ENCODE data around the gene GALNT17. TPM values are rescaled to one million over a fixed set of nuclear protein-coding genes. Genes with fewer than 3 reads are reported as not detected.
"Not testable (repeated sequence)": the region's sequence is repeated elsewhere in the genome, so short reads cannot be mapped to it uniquely, and the experiment has no call there.

The GALNT17 gene
- total RNA-seq, 2 donors from 2014 or later = 46.7 to 58.1 TPM

DNA sequence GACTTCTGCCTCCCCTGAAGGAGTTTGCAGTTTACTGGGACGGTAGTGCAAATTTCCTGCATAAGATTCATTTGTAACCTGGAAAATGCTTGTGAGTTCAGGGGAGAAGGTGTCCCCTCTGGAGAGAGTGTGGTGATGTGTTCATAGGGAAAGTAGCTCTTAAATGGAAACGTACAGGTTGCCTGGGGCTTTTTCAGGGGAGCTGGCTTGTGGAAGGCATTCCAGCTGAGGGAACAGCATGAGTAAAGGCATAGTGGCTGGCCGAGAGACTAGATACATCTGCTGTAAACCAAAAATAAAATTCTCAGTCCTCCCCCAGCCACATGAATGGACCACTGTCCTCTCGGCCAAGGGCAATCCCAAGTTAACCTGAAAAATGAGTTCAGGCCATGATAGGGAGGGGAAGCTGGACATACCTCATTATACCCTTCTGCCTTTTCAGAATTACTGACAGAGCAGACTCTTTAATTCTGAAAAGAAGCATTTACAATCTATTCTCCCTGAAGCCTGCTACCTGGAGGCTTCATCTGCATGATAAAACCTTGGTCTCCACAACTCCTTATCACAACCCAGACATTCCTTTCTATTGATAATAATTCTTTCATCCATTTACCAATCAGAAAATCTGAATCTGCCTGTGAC, 123.7 kb downstream of the GALNT17 start:
- 87% methylated on average over 4 of the region's 4 CpGs for WGBS
- no peaks in the 10 kb centered on the region for H3K4me1 ChIP-seq (replicated peaks)
- intact Hi-C loops (cut with DNase I) = no loop called here
- no peaks in the 10 kb centered on the region for H3K36me3 ChIP-seq
- no peak overlapping the region for H3K27ac ChIP-seq
- DNase-seq (ENCODE audit: low spot score) = no peak
- H3K27me3 ChIP-seq (replicated peaks; ENCODE audit: insufficient read depth) = no peaks in the 10 kb centered on the region
- no peak overlapping the region for H3K4me3 ChIP-seq
- H3K9me3 ChIP-seq = no peaks in the 10 kb centered on the region
- TF ChIP-seq POLR2A (IDR thresholded peaks at IDR 0.05) (no peak), POLR2AphosphoS5 (IDR thresholded peaks at IDR 0.05) (no peak)
- TF ChIP-seq, protein P1, sequence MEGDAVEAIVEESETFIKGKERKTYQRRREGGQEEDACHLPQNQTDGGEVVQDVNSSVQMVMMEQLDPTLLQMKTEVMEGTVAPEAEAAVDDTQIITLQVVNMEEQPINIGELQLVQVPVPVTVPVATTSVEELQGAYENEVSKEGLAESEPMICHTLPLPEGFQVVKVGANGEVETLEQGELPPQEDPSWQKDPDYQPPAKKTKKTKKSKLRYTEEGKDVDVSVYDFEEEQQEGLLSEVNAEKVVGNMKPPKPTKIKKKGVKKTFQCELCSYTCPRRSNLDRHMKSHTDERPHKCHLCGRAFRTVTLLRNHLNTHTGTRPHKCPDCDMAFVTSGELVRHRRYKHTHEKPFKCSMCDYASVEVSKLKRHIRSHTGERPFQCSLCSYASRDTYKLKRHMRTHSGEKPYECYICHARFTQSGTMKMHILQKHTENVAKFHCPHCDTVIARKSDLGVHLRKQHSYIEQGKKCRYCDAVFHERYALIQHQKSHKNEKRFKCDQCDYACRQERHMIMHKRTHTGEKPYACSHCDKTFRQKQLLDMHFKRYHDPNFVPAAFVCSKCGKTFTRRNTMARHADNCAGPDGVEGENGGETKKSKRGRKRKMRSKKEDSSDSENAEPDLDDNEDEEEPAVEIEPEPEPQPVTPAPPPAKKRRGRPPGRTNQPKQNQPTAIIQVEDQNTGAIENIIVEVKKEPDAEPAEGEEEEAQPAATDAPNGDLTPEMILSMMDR (IDR thresholded peaks at IDR 0.05) = no peak

DNA sequence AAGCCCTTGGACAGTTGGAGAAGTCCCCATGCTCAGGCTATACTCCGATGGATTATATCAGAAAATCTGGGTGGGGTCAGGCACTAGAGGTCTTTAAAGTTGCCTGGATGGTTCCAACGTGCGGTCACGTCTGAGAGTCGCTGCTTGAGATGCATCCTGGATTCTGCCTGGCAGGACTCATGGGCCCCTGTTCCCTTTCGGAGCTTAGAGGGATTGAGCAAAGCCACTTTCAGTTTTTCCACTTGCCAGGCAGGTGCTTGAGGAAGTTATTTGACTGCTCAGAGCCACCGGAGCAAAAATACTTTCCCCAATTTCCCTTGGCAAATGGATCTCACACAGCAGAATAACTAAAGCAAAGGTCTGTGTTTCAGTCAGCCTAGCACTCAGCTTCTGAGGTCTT, 129.1 kb downstream of the GALNT17 start:
- WGBS = 73% methylated on average over 7 of the region's 7 CpGs
- H3K4me1 ChIP-seq (replicated peaks) = no peaks in the 10 kb centered on the region
- DNase-seq (ENCODE audit: low spot score) = no peak

DNA sequence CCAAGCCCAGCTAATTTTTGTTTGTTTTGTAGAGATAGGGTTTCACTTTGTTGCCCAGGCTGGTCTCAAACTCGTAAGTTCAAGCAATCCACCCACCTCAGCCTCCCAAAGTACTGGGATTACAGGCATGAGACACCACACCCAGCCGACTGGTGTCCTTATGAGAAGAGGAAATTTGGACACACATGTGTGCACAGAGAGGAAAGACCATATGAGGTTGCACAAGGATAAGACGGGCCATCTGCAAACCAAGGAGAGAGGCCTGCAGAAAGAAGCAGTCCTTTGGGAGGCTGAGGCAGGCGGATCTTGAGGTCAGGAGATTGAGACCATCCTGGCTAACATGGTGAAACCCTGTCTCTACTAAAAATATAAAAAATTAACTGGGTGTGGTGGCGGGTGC, 130.9 kb downstream of the GALNT17 start:
- intact Hi-C loops (cut with DNase I); DNase-seq (ENCODE audit: low spot score); H3K36me3 ChIP-seq; H3K9me3 ChIP-seq; H3K4me1 ChIP-seq (replicated peaks); H3K4me3 ChIP-seq; H3K27ac ChIP-seq; H3K27me3 ChIP-seq (replicated peaks; ENCODE audit: insufficient read depth): not testable (repeated sequence)
- WGBS = 85% methylated on average over 5 of the region's 5 CpGs

More for the DNA sequence above, 129.1 kb downstream of the GALNT17 start:
- H3K9me3 ChIP-seq = no peaks in the 10 kb centered on the region
- H3K4me3 ChIP-seq = no peak overlapping the region
- H3K27ac ChIP-seq = no peak overlapping the region
- no peaks in the 10 kb centered on the region for H3K27me3 ChIP-seq (replicated peaks; ENCODE audit: insufficient read depth)
- H3K36me3 ChIP-seq = no peaks in the 10 kb centered on the region
- intact Hi-C loops (cut with DNase I) = no loop called here
- TF ChIP-seq, protein P1 (IDR thresholded peaks at IDR 0.05) = no peak
- TF ChIP-seq POLR2AphosphoS5 (IDR thresholded peaks at IDR 0.05) = no peak
- no peak for TF ChIP-seq POLR2A (IDR thresholded peaks at IDR 0.05)

DNA sequence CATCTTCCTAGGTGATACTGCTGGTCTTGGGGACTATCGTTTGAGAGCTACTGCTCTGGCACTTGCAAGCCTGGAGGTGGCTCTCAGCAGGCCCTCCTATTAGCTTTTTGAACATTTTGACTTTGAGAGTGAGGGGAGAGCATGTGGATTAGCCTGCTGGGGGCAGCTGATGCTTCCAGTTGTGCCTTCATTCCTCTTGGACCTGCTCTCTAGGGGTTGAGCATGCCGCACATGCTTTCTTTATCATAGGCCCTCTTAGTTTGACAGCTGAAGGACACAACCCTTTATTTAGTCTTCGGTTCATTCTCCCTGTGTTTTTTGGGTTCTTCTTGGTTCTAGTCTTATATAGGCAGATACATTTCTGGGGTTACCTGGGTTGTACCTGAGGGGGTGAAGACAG, 132.1 kb downstream of the GALNT17 start:
- intact Hi-C loops (cut with DNase I) = no loop called here
- WGBS = 92% methylated on average over 3 of the region's 3 CpGs

DNA sequence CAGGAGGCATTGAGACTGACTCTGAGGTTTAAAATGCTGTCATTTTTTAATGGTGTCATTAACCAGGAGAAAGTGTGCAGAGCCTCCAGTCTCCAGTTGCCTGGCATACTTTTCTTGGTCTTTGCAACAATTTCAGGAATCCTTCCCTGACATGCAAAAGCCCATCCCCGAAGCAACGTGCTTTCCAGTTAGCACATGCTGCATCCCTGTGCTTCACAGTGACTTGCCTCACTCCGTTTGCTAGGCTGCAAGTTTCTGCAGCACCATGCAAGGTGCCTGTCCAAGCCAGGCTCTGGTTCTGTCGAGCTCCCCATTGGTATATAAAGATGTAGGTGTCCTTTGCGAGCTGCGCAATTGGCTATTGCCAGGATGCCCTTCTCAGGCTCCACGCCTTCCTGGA, 135.0 kb downstream of the GALNT17 start:
- no peak overlapping the region for H3K4me3 ChIP-seq
- intact Hi-C loops (cut with DNase I) = no loop called here
- DNase-seq (ENCODE audit: low spot score) = no peak
- TF ChIP-seq, protein P1 (IDR thresholded peaks at IDR 0.05) = no peak
- no peak for TF ChIP-seq POLR2AphosphoS5 (IDR thresholded peaks at IDR 0.05)
- TF ChIP-seq POLR2A (IDR thresholded peaks at IDR 0.05) = no peak
- H3K9me3 ChIP-seq = no peaks in the 10 kb centered on the region
- WGBS = 46% methylated on average over 7 of the region's 7 CpGs
- H3K36me3 ChIP-seq = no peaks in the 10 kb centered on the region
- no peaks in the 10 kb centered on the region for H3K27me3 ChIP-seq (replicated peaks; ENCODE audit: insufficient read depth)
- no peak overlapping the region for H3K27ac ChIP-seq
- H3K4me1 ChIP-seq (replicated peaks) = no peaks in the 10 kb centered on the region

More for the DNA sequence above, 132.1 kb downstream of the GALNT17 start:
- no peaks in the 10 kb centered on the region for H3K4me1 ChIP-seq (replicated peaks)
- H3K9me3 ChIP-seq = no peaks in the 10 kb centered on the region
- H3K36me3 ChIP-seq = no peaks in the 10 kb centered on the region
- H3K27me3 ChIP-seq (replicated peaks; ENCODE audit: insufficient read depth) = no peaks in the 10 kb centered on the region
- no peak overlapping the region for H3K4me3 ChIP-seq
- no peak for DNase-seq (ENCODE audit: low spot score)
- no peak overlapping the region for H3K27ac ChIP-seq
- TF ChIP-seq, protein P1 (IDR thresholded peaks at IDR 0.05) = no peak
- TF ChIP-seq POLR2A (IDR thresholded peaks at IDR 0.05) (no peak), POLR2AphosphoS5 (IDR thresholded peaks at IDR 0.05) (no peak)

Measured in prostate gland (tissue), 2 donors.